HG03354 (cell line): ENCODE results near the gene TMC1.

Source experiments
- ATAC-seq: cut with Tn5 transposase; IDR thresholded peaks from one replicate; pipeline ENCODE4 v1.9.1; 2021; ENCODE audit warnings: mild to moderate bottlenecking; ENCODE audit not compliant: unreplicated experiment, poor library complexity, severe bottlenecking

TMC1 gene

GRCh38 chr9:72564479-72565281 lies 43.3 kb downstream of the TMC1 start:
- no peak for ATAC-seq

- ATAC-seq = no peak
These were observed 44.1 kb downstream of the TMC1 start for GRCh38 chr9:72565535-72565934.

GRCh38 chr9:72574156-72574810 lies 52.9 kb downstream of the TMC1 start:
- ATAC-seq = no peak

- no peak for ATAC-seq
These were observed 54.3 kb downstream of the TMC1 start for GRCh38 chr9:72575666-72576065.

- ATAC-seq = no peak
These were observed 54.7 kb downstream of the TMC1 start for GRCh38 chr9:72576087-72576486.

- ATAC-seq = no peak
These were observed 55.9 kb downstream of the TMC1 start for GRCh38 chr9:72577212-72577753.

GRCh38 chr9:72579190-72579589 lies 57.8 kb downstream of the TMC1 start:
- no peak for ATAC-seq

GRCh38 chr9:72579880-72580550 lies 58.6 kb downstream of the TMC1 start:
- no peak for ATAC-seq

- no peak for ATAC-seq
These were observed 60.3 kb downstream of the TMC1 start for GRCh38 chr9:72581694-72582093.

- no peak for ATAC-seq
These were observed 62.0 kb downstream of the TMC1 start for GRCh38 chr9:72583370-72583769.

- peak; percentile 78 for ATAC-seq
These were observed 65.2 kb downstream of the TMC1 start for GRCh38 chr9:72586388-72587130.

GRCh38 chr9:72588336-72588735 lies 66.9 kb downstream of the TMC1 start:
- ATAC-seq = no peak

- no peak for ATAC-seq
These were observed 68.5 kb downstream of the TMC1 start for GRCh38 chr9:72589667-72590521.

GRCh38 chr9:72590824-72591223 lies 69.4 kb downstream of the TMC1 start:
- ATAC-seq = no peak

- ATAC-seq = peak; percentile 79
These were observed 71.3 kb downstream of the TMC1 start for GRCh38 chr9:72592502-72593403.

GRCh38 chr9:72596451-72597180 lies 75.2 kb downstream of the TMC1 start:
- ATAC-seq = no peak

GRCh38 chr9:72597181-72597517 lies 75.7 kb downstream of the TMC1 start:
- ATAC-seq = no peak
